Esophagus squamous epithelium (tissue), 5 donors: ENCODE measurements around the gene C5orf22. TPM values are rescaled to one million over a fixed set of nuclear protein-coding genes. Genes with fewer than 3 reads are reported as not detected.

ENCODE experiments used
- DNase-seq: peaks from one replicate; lab custom pipeline; 2025; lab: John Stamatoyannopoulos, UW
- H3K27ac ChIP-seq, 4 donors: fragments of 200-600 bp; sonication (generic); one replicate each; pipeline ENCODE4 v1.5.1; 2016 to 2019; ENCODE audit warnings: mild to moderate bottlenecking in 1 of 4
- H3K27me3 ChIP-seq, 4 donors: fragments of 200-600 bp; sonication (generic); 1 replicate in 3 of 4; 2 replicates in 1 of 4; pipeline versions ENCODE4 v1.5.1 to v1.6.0; 2017 to 2021; ENCODE audit warnings: antibody characterized with exemption in 1 of 4
- H3K36me3 ChIP-seq, 3 donors: fragments of 200-600 bp; sonication (generic); one replicate each; pipeline ENCODE4 v1.5.1; 2016 to 2019
- H3K4me1 ChIP-seq, 3 donors: fragments of 200-600 bp; sonication (generic); one replicate each; pipeline ENCODE4 v1.5.1; 2017 to 2019
- H3K4me3 ChIP-seq, 4 donors: fragments of 200-600 bp; sonication (generic); 1 replicate in 3 of 4; 2 replicates in 1 of 4; pipeline ENCODE4 v1.5.1; 2016 to 2019; ENCODE audit warnings: mild to moderate bottlenecking in 2 of 4, moderate library complexity in 1 of 4
- H3K9me3 ChIP-seq, 3 donors: fragments of 200-600 bp; sonication (generic); one replicate each; pipeline ENCODE4 v1.5.1; 2016 to 2019
- CTCF ChIP-seq, 6 experiments: fragments of 450-650 bp in 4 of 6; fragments of 200-600 bp in 2 of 6; sonication (generic) in 2 of 6; IDR thresholded peaks; one replicate each; pipeline ENCODE4 v1.5.1; 2016 to 2019; ENCODE audit warnings: antibody characterized with exemption in 6 of 6, mild to moderate bottlenecking in 4 of 6, moderate library complexity in 4 of 6
- POLR2A ChIP-seq, 4 donors: fragments of 450-650 bp; IDR thresholded peaks; one replicate each; pipeline ENCODE4 v1.6.1; 2017; ENCODE audit warnings: antibody characterized with exemption in 4 of 4, mild to moderate bottlenecking in 4 of 4, moderate library complexity in 3 of 4
- WGBS, 2 donors: methylation state at CpG; one replicate each; pipeline ENCODE4 v1.1.5; 2018; 5-methylcytosine and 5-hydroxymethylcytosine counted together
- intact Hi-C: fragments of 100-400 bp; cut with DNase I; formaldehyde crosslinking; loops from one replicate; pipeline ENCODE4 v1.15.0; 2022
- total RNA-seq, 4 donors: library from RNA; depleted of rRNA; stranded (reverse); fragments of >200 nt; gene quantifications; one replicate each; pipeline ENCODE4 v1.1.0, GENCODE V29; 2016
- donor health status: DM: yes; HTN: yes; CAD: no.

The C5orf22 gene
- total RNA-seq, 4 donors from 2014 or later = 11.0 to 19.8 (median 13.5) TPM

- H3K36me3 ChIP-seq = peaks cover 6 to 99% (median 15%) of the 10 kb centered on the region in 3 donors
- H3K4me3 ChIP-seq = no peak overlapping the region
- WGBS, 2 donors = 88 to 93% methylated on average over 4 of the region's 4 CpGs
Observed at GRCh38 chr5:31502506-31502905, 29.6 kb upstream of the C5orf22 start.

GRCh38 chr5:31504529-31504928 lies 27.6 kb upstream of the C5orf22 start:
- Histone ChIP-seq H3K9me3 (no peaks in the 10 kb centered on the region), H3K36me3 (peaks cover under 1 to 99% (median 28%) of the 10 kb centered on the region in 3 donors), H3K4me3 (no peak overlapping the region), H3K27ac (no peak overlapping the region), H3K4me1 (no peaks in the 10 kb centered on the region), H3K27me3 (no peaks in the 10 kb centered on the region)
- TF ChIP-seq POLR2A (IDR thresholded peaks at IDR 0.05) = no peak
- no peak for TF ChIP-seq CTCF (IDR thresholded peaks at IDR 0.05)
- DNase-seq = no peak
- intact Hi-C loops = no loop called here
- 80 to 86% methylated on average over 10 of the region's 10 CpGs for WGBS, 2 donors

More at GRCh38 chr5:31502506-31502905, 29.6 kb upstream of the C5orf22 start:
- no peaks in the 10 kb centered on the region for H3K4me1 ChIP-seq
- TF ChIP-seq POLR2A (IDR thresholded peaks at IDR 0.05) = no peak
- no peak for TF ChIP-seq CTCF (IDR thresholded peaks at IDR 0.05)
- intact Hi-C loops = no loop called here
- no peak overlapping the region for H3K27ac ChIP-seq
- no peak for DNase-seq
- no peaks in the 10 kb centered on the region for H3K9me3 ChIP-seq
- no peaks in the 10 kb centered on the region for H3K27me3 ChIP-seq

GRCh38 chr5:31511305-31511704 lies 20.8 kb upstream of the C5orf22 start:
- Histone ChIP-seq H3K9me3 (no peaks in the 10 kb centered on the region), H3K4me3 (no peak overlapping the region), H3K27ac (no peak overlapping the region), H3K27me3 (no peaks in the 10 kb centered on the region), H3K4me1 (no peaks in the 10 kb centered on the region), H3K36me3 (peaks cover 21 to 99% (median 49%) of the 10 kb centered on the region in 3 donors)
- no peak for TF ChIP-seq POLR2A (IDR thresholded peaks at IDR 0.05)
- TF ChIP-seq CTCF (IDR thresholded peaks at IDR 0.05) = no peak
- DNase-seq = no peak
- intact Hi-C loops = no loop called here
- 76 to 95% methylated on average over 4 of the region's 4 CpGs for WGBS, 2 donors

GRCh38 chr5:31516802-31517201 lies 15.3 kb upstream of the C5orf22 start:
- intact Hi-C loops = no loop called here
- 43 to 50% methylated on average over 1 of the region's 1 CpG for whole genome bisulfite sequencing, 2 donors
- Histone ChIP-seq H3K36me3 (peaks cover 14 to 90% (median 31%) of the 10 kb centered on the region in 3 donors), H3K27ac (no peak overlapping the region), H3K4me1 (no peaks in the 10 kb centered on the region), H3K4me3 (no peak overlapping the region), H3K27me3 (no peaks in the 10 kb centered on the region), H3K9me3 (no peaks in the 10 kb centered on the region)
- TF ChIP-seq CTCF (IDR thresholded peaks at IDR 0.05) = no peak
- TF ChIP-seq POLR2A (IDR thresholded peaks at IDR 0.05) = no peak
- DNase-seq = no peak

- Histone ChIP-seq H3K27ac (no peak overlapping the region), H3K9me3 (no peaks in the 10 kb centered on the region), H3K36me3 (peaks cover 14 to 99% (median 24%) of the 10 kb centered on the region in 3 donors), H3K4me3 (no peak overlapping the region), H3K4me1 (no peaks in the 10 kb centered on the region), H3K27me3 (no peaks in the 10 kb centered on the region)
- DNase-seq = no peak
- 94 to 96% methylated on average over 4 of the region's 4 CpGs for WGBS, 2 donors
- intact Hi-C loops = no loop called here
- TF ChIP-seq POLR2A (IDR thresholded peaks at IDR 0.05) (no peak), CTCF (IDR thresholded peaks at IDR 0.05) (no peak)
Observed at GRCh38 chr5:31523041-31523440, 9.1 kb upstream of the C5orf22 start.
